NT2/D1 (cell line): Measurements from ENCODE around the gene DIRAS1.

Experiments
- DNase-seq: peaks from one replicate; pipeline ENCODE4 v3.0.0-alpha.2; 2011; ENCODE audit warnings: low read depth, low spot score
- H3K27me3 ChIP-seq: 2 replicates; pipeline ENCODE4 v1.6.0; 2011; ENCODE audit warnings: mild to moderate bottlenecking; ENCODE audit not compliant: insufficient read length, insufficient read depth
- H3K36me3 ChIP-seq: 2 replicates; pipeline ENCODE4 v1.6.1; 2011; ENCODE audit warnings: mild to moderate bottlenecking, low read length, mixed read lengths; ENCODE audit not compliant: insufficient read depth, insufficient read length
- H3K4me1 ChIP-seq: 2 replicates; pipeline ENCODE4 v1.5.1; 2011; ENCODE audit not compliant: insufficient read depth, insufficient read length
- H3K4me3 ChIP-seq: 2 replicates; pipeline ENCODE4 v1.5.1; 2011; ENCODE audit warnings: low read depth; ENCODE audit not compliant: insufficient read length
- H3K9ac ChIP-seq: 2 replicates; pipeline ENCODE4 v1.6.0; 2011; ENCODE audit warnings: low read depth; ENCODE audit not compliant: insufficient read length
- H3K9me3 ChIP-seq: 2 replicates; pipeline ENCODE4 v1.5.1; 2011; ENCODE audit warnings: mild to moderate bottlenecking, low read length; ENCODE audit not compliant: insufficient read depth
- SUZ12 ChIP-seq: IDR thresholded peaks from 2 replicates; pipeline ENCODE4 v1.6.1; 2011; ENCODE audit not compliant: insufficient read length, insufficient read depth; ENCODE audit errors: extremely low read depth
- YY1 ChIP-seq: IDR thresholded peaks from 2 replicates; pipeline ENCODE4 v1.6.1; 2011; ENCODE audit not compliant: insufficient read length, insufficient read depth
- ZNF274 ChIP-seq: IDR thresholded peaks from 2 replicates; pipeline ENCODE4 v1.6.1; 2011; ENCODE audit warnings: mild to moderate bottlenecking, low read depth, low read length

Gene DIRAS1

GRCh38 chr19:2720777-2721569, at the start of gene DIRAS1:
TSS of gene DIRAS1 (minus strand) at chr19:2721372. CDS start at chr19:2717806, 3,566 bp downstream.
- TF ChIP-seq ZNF274 (no peak), SUZ12 (no peak), YY1 (no peak)
- Histone ChIP-seq H3K27me3 (no peaks in the 10 kb centered on the region), H3K4me3 (peak within 1 kb of the TSS; percentile 58), H3K36me3 (peaks cover 9% of the 10 kb centered on the region), H3K9me3 (no peaks in the 10 kb centered on the region), H3K9ac (peak within 1 kb of the TSS; percentile 85), H3K4me1 (peaks cover 19% of the 10 kb centered on the region)
- DNase-seq = no peak

GRCh38 chr19:2770055-2771013, 49.2 kb upstream of the DIRAS1 start:
- H3K4me1 ChIP-seq = peaks cover 11% of the 10 kb centered on the region
- no peak for DNase-seq
- no peaks in the 10 kb centered on the region for H3K27me3 ChIP-seq
- H3K36me3 ChIP-seq = peaks cover 81% of the 10 kb centered on the region
- no peaks in the 10 kb centered on the region for H3K9me3 ChIP-seq
- H3K9ac ChIP-seq = no peak overlapping the region
- H3K4me3 ChIP-seq = no peak overlapping the region
- TF ChIP-seq YY1 = no peak
- no peak for TF ChIP-seq SUZ12
- TF ChIP-seq ZNF274 = no peak

DNA sequence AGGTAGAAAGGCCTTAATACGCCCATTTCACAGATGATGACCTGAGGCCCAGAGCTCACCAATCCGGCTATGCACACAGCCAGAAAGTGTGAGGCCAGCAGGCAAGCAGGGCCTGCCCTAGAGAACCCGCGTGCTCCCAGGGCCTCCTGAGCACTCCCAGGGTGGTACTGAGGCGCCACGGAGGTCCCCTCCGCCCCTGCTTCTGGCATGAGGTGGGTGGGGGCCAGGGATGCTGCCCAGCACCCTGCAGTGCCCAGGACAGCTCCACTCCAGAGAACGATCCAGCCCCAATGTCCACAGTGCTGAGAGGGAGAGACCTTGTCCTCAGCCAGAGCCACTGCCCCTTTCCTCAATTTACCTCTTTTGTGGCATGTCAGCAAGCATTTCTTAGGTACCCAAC, 48.0 kb upstream of the DIRAS1 start:
- no peaks in the 10 kb centered on the region for H3K9me3 ChIP-seq
- no peaks in the 10 kb centered on the region for H3K27me3 ChIP-seq
- H3K4me3 ChIP-seq = no peak overlapping the region
- DNase-seq = no peak
- peaks cover 9% of the 10 kb centered on the region for H3K4me1 ChIP-seq
- peaks cover 81% of the 10 kb centered on the region for H3K36me3 ChIP-seq
- H3K9ac ChIP-seq = no peak overlapping the region
- no peak for TF ChIP-seq ZNF274

DNA sequence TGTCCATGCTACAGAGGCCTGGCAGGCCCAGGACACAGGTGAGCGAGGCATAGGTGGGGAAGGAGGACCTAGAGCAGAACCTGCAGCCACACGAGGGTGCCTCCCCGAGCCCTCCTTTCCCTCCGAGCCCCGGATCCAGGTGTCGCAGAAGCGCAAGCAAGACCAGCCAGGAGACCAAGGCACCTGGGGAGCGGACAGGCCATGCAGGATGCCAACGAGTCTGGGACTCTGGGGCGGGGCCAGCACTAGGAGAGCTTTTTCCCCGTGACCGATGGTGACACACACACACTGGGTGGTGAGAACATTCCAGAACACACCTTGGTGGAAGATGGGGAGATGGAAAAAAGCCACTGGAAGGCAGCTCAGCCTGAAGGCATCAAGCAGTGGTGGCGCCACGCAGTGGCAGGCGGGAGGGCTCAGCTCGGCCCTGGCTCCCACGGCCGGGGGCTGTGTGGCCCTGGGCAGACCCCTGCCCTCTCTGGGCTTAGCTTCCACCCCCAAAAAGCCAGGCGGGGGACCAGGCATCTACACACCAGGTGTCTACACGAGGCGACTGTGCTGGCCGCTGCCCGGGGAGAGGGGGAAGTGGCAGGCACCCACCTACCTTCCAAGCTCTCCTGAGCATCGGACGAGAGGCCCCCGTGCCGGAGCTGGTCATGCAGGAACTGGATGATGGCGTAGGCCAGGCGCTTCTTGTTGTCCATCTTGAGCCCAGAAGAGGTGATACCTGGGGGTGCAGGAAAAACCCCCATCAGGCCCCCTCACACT, 47.4 kb upstream of the DIRAS1 start:
- no peaks in the 10 kb centered on the region for H3K27me3 ChIP-seq
- DNase-seq = no peak
- peaks cover 7% of the 10 kb centered on the region for H3K4me1 ChIP-seq
- H3K9ac ChIP-seq = no peak overlapping the region
- TF ChIP-seq YY1 = no peak
- no peaks in the 10 kb centered on the region for H3K9me3 ChIP-seq
- H3K36me3 ChIP-seq = peaks cover 84% of the 10 kb centered on the region
- no peak overlapping the region for H3K4me3 ChIP-seq

- no peaks in the 10 kb centered on the region for H3K9me3 ChIP-seq
- H3K4me1 ChIP-seq = peaks cover 16% of the 10 kb centered on the region
- peaks cover 92% of the 10 kb centered on the region for H3K36me3 ChIP-seq
- H3K9ac ChIP-seq = no peak overlapping the region
- no peak overlapping the region for H3K4me3 ChIP-seq
- TF ChIP-seq YY1 (no peak), ZNF274 (no peak), SUZ12 (no peak)
- no peaks in the 10 kb centered on the region for H3K27me3 ChIP-seq
- DNase-seq = no peak
These were observed 46.5 kb upstream of the DIRAS1 start for GRCh38 chr19:2767688-2768087.

- TF ChIP-seq SUZ12 (no peak), ZNF274 (no peak), YY1 (no peak)
- Histone ChIP-seq H3K9ac (peak overlapping the region; percentile 10), H3K4me1 (peaks cover 21% of the 10 kb centered on the region), H3K36me3 (peaks cover 94% of the 10 kb centered on the region), H3K4me3 (no peak overlapping the region), H3K9me3 (no peaks in the 10 kb centered on the region), H3K27me3 (no peaks in the 10 kb centered on the region)
- DNase-seq = no peak
These were observed 45.6 kb upstream of the DIRAS1 start for GRCh38 chr19:2766594-2767372.
